AG20443 (cell line): ENCODE data around the gene TES.
"Not testable (repeated sequence)": the region's sequence is repeated elsewhere in the genome, so short reads cannot be mapped to it uniquely, and the experiment has no call there.

Source experiments
- DNase-seq: peaks from one replicate; pipeline ENCODE4 v3.0.0; 2012; ENCODE audit warnings: low spot score, mixed read lengths

TES gene

GRCh38 chr7:116242759-116243158 is 32.4 kb downstream of the TES start:
- no peak for DNase-seq

GRCh38 chr7:116244803-116245202 is 34.5 kb downstream of the TES start:
- DNase-seq: not testable (repeated sequence)

- DNase-seq: no peak
These were observed 36.0 kb downstream of the TES start for GRCh38 chr7:116246357-116246756.

GRCh38 chr7:116249969-116250553 is 39.7 kb downstream of the TES start:
- DNase-seq: peak; percentile 52

GRCh38 chr7:116251675-116252074 is 41.3 kb downstream of the TES start:
- no peak for DNase-seq

GRCh38 chr7:116252249-116252648 is 41.9 kb downstream of the TES start:
- DNase-seq: no peak

- no peak for DNase-seq
These were observed 46.8 kb downstream of the TES start for GRCh38 chr7:116257156-116257555.

- peak; percentile 50 for DNase-seq
These were observed 48.4 kb downstream of the TES start for GRCh38 chr7:116258734-116259133.

- peak; percentile 10 for DNase-seq
These were observed 49.0 kb downstream of the TES start for GRCh38 chr7:116259156-116259870.

GRCh38 chr7:116259871-116260440 is 49.6 kb downstream of the TES start:
- peak; percentile 70 for DNase-seq

- DNase-seq: no peak
These were observed 51.6 kb downstream of the TES start for GRCh38 chr7:116261904-116262303.

GRCh38 chr7:116265881-116266280 is 55.5 kb downstream of the TES start:
- no peak for DNase-seq

- no peak for DNase-seq
These were observed 59.1 kb downstream of the TES start for GRCh38 chr7:116269466-116269865.

- peak; percentile 46 for DNase-seq
These were observed 61.0 kb downstream of the TES start for GRCh38 chr7:116271161-116271913.

GRCh38 chr7:116271963-116272886 is 61.9 kb downstream of the TES start:
- DNase-seq: peak; percentile 89

GRCh38 chr7:116273283-116273917 is 63.1 kb downstream of the TES start:
- DNase-seq: no peak

GRCh38 chr7:116273918-116274301 is 63.6 kb downstream of the TES start:
- DNase-seq: no peak

- DNase-seq: no peak
These were observed 66.7 kb downstream of the TES start for GRCh38 chr7:116277070-116277469.

- DNase-seq: no peak
These were observed 68.9 kb downstream of the TES start for GRCh38 chr7:116279217-116279616.

GRCh38 chr7:116280803-116281202 is 70.5 kb downstream of the TES start:
- DNase-seq: no peak

- no peak for DNase-seq
These were observed 73.4 kb downstream of the TES start for GRCh38 chr7:116283595-116284204.
